ENCODE measurements around the gene NEK4.
A peak's percentile ranks its signal among the peaks of the same experiment; 100 is the strongest.

The NEK4 gene
- total RNA-seq: 26.9 to 35.0 (median 29.6) reads per million in 3 donors

DNA sequence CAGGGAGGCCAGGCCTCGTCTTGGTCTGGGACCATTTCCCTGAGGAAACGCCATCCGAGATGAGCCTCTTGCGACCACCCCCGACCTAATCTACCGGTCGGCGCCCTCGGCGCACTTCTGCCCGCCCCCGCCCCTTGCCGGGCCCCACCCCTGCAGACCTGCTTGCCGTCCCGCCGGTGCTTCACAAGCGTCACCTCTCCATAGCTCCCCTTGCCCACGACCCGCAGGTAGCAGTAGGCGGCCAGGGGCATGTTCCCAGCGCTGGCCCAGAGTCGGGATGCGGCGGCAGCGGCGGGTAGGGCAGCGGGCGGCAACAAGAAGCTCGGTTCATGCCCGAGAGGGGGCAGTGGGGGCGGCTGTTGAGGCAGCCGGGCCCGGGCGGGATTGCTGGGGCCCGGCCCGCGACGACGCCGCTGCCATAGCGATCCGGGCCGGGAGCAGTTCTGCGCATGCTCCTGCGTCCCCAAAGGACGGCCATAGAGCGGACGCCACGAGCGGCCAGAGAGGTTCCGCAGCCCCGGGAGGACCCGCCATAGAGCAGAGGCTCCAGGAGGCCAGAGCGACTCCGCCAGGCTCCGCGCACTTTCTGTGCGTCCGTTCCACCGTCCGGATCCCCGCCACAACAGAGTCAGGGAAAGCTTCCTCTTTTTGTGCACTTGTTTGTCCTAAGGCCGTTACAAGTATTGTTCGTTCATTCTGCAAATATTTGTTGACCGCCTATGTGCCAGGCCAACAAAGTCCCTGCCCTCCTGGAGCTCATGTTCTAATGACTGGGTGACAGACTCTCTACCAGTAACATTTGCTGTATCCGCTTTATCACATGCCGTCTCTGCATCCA lies at the start of gene NEK4:
Gene NEK4 (minus strand): TSS at position 445 of the 838 bp plus-strand sequence. CDS start 194 bp downstream, at position 251.
- peak within 1 kb of the TSS; percentile 73 for H3K4me3 ChIP-seq (ENCODE audit: insufficient read depth, low read depth, low read length, poor library complexity, severe bottlenecking)
- H3K36me3 ChIP-seq (ENCODE audit: control insufficient read depth, insufficient read depth, low read length): peaks cover 1% of the 10 kb centered on the region
- DNase-seq: peak; percentile 53 to 70 (median 60)
- no peaks in the 10 kb centered on the region for H3K27me3 ChIP-seq (replicated peaks; ENCODE audit: control insufficient read depth, insufficient read depth, low read length, poor library complexity, severe bottlenecking)
- peaks cover 8% of the 10 kb centered on the region for H3K4me1 ChIP-seq (ENCODE audit: control insufficient read depth, insufficient read depth, low read length, poor library complexity, severe bottlenecking)
- peak within 1 kb of the TSS; percentile 68 for H3K27ac ChIP-seq (ENCODE audit: insufficient read depth, low read length, poor library complexity, severe bottlenecking)
- H3K9me3 ChIP-seq (ENCODE audit: control insufficient read depth, low read length): no peaks in the 10 kb centered on the region

DNA sequence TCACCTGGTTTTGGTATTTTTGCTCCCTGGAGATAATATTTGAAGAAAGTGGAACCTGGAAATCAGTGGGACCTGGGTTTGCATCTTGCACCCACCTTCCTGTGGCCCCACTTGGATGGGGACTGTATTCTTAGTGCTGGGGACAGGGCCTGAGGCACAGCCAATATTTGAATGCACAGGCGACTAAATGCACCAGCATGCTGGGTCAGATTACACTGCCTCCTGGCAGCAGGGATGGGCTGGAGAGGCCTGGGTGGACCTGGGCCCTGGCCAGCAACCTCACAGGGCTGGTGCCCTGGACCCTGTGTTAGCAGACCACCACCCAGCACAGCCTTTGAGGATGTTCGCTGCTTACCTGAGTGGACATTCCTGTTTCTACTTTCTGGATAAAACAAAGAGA lies 49.2 kb upstream of the NEK4 start:
- no peaks in the 10 kb centered on the region for H3K4me1 ChIP-seq (ENCODE audit: control insufficient read depth, insufficient read depth, low read length, poor library complexity, severe bottlenecking)
- no peaks in the 10 kb centered on the region for H3K27me3 ChIP-seq (replicated peaks; ENCODE audit: control insufficient read depth, insufficient read depth, low read length, poor library complexity, severe bottlenecking)
- no peaks in the 10 kb centered on the region for H3K9me3 ChIP-seq (ENCODE audit: control insufficient read depth, low read length)
- no peak overlapping the region for H3K27ac ChIP-seq (ENCODE audit: insufficient read depth, low read length, poor library complexity, severe bottlenecking)
- H3K4me3 ChIP-seq (ENCODE audit: insufficient read depth, low read depth, low read length, poor library complexity, severe bottlenecking): no peak overlapping the region
- DNase-seq: no peak
- no peaks in the 10 kb centered on the region for H3K36me3 ChIP-seq (ENCODE audit: control insufficient read depth, insufficient read depth, low read length)

DNA sequence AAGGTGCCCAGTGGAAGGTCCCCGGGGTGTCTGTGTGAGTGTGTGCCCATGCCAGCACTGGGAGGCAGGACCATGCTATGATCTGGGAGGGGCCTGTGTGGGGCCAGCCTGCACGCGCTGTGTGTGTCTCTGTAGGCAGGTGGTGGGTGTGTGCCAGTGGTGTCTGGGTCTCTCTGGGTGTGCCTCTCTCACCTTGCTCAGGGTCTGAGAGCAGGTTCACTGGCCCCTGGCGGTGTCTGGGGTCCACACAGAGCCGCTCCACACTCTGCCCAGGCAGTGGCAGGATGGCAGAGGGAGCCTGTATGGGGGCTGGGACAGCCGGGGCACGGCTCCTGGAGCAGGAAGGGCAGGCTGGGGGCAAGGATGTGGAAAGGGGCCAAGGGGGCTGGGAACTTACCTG lies 47.1 kb upstream of the NEK4 start:
- H3K27me3 ChIP-seq (replicated peaks; ENCODE audit: control insufficient read depth, insufficient read depth, low read length, poor library complexity, severe bottlenecking): no peaks in the 10 kb centered on the region
- no peak overlapping the region for H3K4me3 ChIP-seq (ENCODE audit: insufficient read depth, low read depth, low read length, poor library complexity, severe bottlenecking)
- no peaks in the 10 kb centered on the region for H3K36me3 ChIP-seq (ENCODE audit: control insufficient read depth, insufficient read depth, low read length)
- no peak overlapping the region for H3K27ac ChIP-seq (ENCODE audit: insufficient read depth, low read length, poor library complexity, severe bottlenecking)
- no peak for DNase-seq
- no peaks in the 10 kb centered on the region for H3K9me3 ChIP-seq (ENCODE audit: control insufficient read depth, low read length)
- no peaks in the 10 kb centered on the region for H3K4me1 ChIP-seq (ENCODE audit: control insufficient read depth, insufficient read depth, low read length, poor library complexity, severe bottlenecking)

DNA sequence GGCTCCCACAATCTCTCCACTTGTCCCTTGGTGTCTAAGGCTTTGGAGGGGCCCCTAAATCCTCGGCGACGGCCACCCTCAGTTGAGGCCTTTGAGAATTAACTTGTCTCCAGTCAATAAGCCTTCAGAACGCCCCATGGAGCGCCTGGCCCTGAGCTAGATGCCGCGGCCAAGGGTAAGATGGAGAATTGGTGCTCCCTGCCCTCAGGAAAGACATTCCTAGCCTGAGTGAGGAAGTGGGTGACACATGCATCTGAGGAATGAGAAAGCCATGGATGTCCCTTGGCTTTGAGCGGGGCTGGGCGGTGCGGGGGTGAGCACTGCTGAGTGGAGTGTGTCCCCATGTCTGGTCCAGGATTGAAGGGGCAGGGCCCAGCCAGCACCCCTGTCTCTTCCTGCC lies 46.5 kb upstream of the NEK4 start:
- Histone ChIP-seq H3K9me3 (ENCODE audit: control insufficient read depth, low read length) (no peaks in the 10 kb centered on the region), H3K4me3 (ENCODE audit: insufficient read depth, low read depth, low read length, poor library complexity, severe bottlenecking) (no peak overlapping the region), H3K27ac (ENCODE audit: insufficient read depth, low read length, poor library complexity, severe bottlenecking) (no peak overlapping the region), H3K36me3 (ENCODE audit: control insufficient read depth, insufficient read depth, low read length) (no peaks in the 10 kb centered on the region), H3K4me1 (ENCODE audit: control insufficient read depth, insufficient read depth, low read length, poor library complexity, severe bottlenecking) (no peaks in the 10 kb centered on the region), H3K27me3 (replicated peaks; ENCODE audit: control insufficient read depth, insufficient read depth, low read length, poor library complexity, severe bottlenecking) (no peaks in the 10 kb centered on the region)
- DNase-seq: no peak

DNA sequence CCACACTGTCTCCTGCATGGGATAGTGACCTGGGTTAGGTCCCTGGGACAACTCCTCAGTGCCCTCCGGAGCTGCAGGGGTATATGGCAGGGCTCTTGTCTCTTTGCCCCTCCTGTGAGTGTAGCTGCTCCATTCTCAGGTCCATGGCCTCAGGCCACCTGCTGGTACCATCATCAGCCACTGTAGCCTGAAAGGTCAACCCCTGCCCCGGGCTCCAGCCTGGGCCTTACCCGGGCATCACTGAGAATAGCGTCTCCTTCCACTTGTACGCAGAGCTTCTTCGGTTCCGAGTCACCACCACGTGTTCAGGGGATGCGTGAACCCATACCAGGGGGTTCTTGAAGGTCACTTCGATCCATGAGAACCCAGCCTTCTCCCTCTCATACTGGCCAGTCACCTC lies 45.9 kb upstream of the NEK4 start:
- Histone ChIP-seq H3K36me3 (ENCODE audit: control insufficient read depth, insufficient read depth, low read length) (no peaks in the 10 kb centered on the region), H3K27me3 (replicated peaks; ENCODE audit: control insufficient read depth, insufficient read depth, low read length, poor library complexity, severe bottlenecking) (no peaks in the 10 kb centered on the region), H3K4me3 (ENCODE audit: insufficient read depth, low read depth, low read length, poor library complexity, severe bottlenecking) (no peak overlapping the region), H3K9me3 (ENCODE audit: control insufficient read depth, low read length) (no peaks in the 10 kb centered on the region), H3K27ac (ENCODE audit: insufficient read depth, low read length, poor library complexity, severe bottlenecking) (no peak overlapping the region), H3K4me1 (ENCODE audit: control insufficient read depth, insufficient read depth, low read length, poor library complexity, severe bottlenecking) (no peaks in the 10 kb centered on the region)
- DNase-seq: no peak

DNA sequence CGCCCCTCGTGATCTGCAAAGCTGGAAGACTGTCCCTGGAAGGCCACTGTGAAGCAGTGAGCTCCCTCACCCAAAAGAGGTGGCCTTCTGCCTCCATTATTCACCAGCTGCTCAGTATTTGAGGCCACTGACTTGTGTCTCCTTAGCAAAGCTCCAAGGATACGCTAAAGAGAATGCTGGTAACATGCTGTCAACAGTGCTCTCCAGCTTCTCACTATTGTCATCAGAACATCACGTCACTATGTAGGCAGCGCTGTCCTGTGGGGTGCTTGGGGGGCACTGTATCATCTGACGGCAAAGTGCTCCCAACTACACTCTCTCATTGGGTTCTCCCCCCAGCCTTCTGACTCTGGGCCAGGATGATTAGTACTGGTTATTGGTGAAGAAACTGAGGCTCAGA lies 45.5 kb upstream of the NEK4 start:
- no peak for DNase-seq
- H3K27me3 ChIP-seq (replicated peaks; ENCODE audit: control insufficient read depth, insufficient read depth, low read length, poor library complexity, severe bottlenecking): no peaks in the 10 kb centered on the region
- H3K36me3 ChIP-seq (ENCODE audit: control insufficient read depth, insufficient read depth, low read length): no peaks in the 10 kb centered on the region
- no peaks in the 10 kb centered on the region for H3K9me3 ChIP-seq (ENCODE audit: control insufficient read depth, low read length)
- H3K4me3 ChIP-seq (ENCODE audit: insufficient read depth, low read depth, low read length, poor library complexity, severe bottlenecking): no peak overlapping the region
- no peaks in the 10 kb centered on the region for H3K4me1 ChIP-seq (ENCODE audit: control insufficient read depth, insufficient read depth, low read length, poor library complexity, severe bottlenecking)
- no peak overlapping the region for H3K27ac ChIP-seq (ENCODE audit: insufficient read depth, low read length, poor library complexity, severe bottlenecking)

DNA sequence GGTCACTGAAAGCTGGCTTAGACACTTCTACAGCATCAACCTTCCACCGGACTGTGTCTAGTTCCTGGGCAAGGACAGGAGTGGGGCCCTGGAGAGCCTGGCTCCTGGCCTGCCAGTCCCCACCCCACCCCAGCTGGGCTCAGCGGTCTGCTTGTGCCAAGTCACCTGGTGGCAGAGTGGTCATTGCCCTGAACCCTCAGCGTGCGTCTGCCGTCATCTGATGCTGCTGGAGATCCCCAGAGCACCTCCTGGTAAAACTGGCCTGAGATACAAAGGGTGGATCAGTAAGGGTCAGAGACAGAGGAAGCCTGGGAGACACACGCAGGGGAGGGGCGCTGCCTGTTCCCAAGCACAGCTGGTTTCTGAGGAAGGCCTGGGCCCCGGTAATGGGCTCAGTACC lies 43.1 kb upstream of the NEK4 start:
- Histone ChIP-seq H3K27ac (ENCODE audit: insufficient read depth, low read length, poor library complexity, severe bottlenecking) (no peak overlapping the region), H3K4me1 (ENCODE audit: control insufficient read depth, insufficient read depth, low read length, poor library complexity, severe bottlenecking) (no peaks in the 10 kb centered on the region), H3K4me3 (ENCODE audit: insufficient read depth, low read depth, low read length, poor library complexity, severe bottlenecking) (no peak overlapping the region), H3K36me3 (ENCODE audit: control insufficient read depth, insufficient read depth, low read length) (no peaks in the 10 kb centered on the region), H3K27me3 (replicated peaks; ENCODE audit: control insufficient read depth, insufficient read depth, low read length, poor library complexity, severe bottlenecking) (no peaks in the 10 kb centered on the region), H3K9me3 (ENCODE audit: control insufficient read depth, low read length) (no peaks in the 10 kb centered on the region)
- no peak for DNase-seq

DNA sequence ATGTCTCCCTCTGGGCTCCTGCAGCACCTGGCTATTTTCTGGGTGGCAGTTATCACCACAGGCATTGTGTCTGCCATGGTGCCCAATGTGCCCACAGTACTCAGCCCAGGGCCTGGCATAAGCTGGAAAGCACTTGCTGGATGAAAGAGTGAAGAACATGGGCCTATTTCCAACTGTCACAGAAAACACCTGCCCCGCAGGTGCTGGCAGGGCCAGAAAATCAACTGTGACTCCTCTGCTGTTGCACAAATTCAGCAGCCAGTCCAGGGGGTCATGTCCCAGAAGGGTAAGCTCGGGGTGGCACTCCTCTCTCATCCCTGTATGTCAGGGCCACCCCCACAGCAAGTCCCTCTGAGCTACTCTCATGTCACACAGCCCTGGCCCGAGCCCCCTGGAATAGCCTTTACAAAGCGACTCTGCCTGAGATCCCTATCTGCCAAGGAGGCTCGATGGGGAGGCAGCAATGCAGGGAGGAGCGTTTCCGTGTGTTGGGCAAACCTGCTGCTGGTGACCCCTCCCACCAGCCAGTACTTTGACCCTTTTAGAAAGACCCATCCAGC lies 40.8 kb upstream of the NEK4 start:
- H3K4me1 ChIP-seq (ENCODE audit: control insufficient read depth, insufficient read depth, low read length, poor library complexity, severe bottlenecking): no peaks in the 10 kb centered on the region
- H3K27me3 ChIP-seq (replicated peaks; ENCODE audit: control insufficient read depth, insufficient read depth, low read length, poor library complexity, severe bottlenecking): no peaks in the 10 kb centered on the region
- DNase-seq: no peak
- H3K4me3 ChIP-seq (ENCODE audit: insufficient read depth, low read depth, low read length, poor library complexity, severe bottlenecking): no peak overlapping the region
- H3K27ac ChIP-seq (ENCODE audit: insufficient read depth, low read length, poor library complexity, severe bottlenecking): no peak overlapping the region
- no peaks in the 10 kb centered on the region for H3K36me3 ChIP-seq (ENCODE audit: control insufficient read depth, insufficient read depth, low read length)
- no peaks in the 10 kb centered on the region for H3K9me3 ChIP-seq (ENCODE audit: control insufficient read depth, low read length)

DNA sequence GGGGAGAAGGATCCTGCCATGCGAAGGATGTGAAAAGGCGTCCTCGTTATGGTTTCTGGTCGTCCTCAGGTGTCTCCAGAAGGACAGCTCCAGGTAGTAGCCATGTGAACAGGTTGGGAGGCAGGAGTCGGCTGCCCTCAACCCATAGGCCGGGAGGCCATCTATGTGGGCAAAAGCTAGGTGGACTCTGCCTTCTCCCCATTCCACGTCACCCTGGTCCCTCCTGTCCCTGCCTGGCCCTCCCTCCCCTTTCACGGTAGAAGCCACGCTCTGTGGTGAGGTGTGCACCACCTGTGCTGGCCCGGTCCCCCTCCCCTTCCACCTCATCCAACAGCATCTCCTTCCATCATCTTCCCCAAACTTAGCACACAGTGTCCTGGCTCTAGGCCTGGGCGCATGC lies 40.2 kb upstream of the NEK4 start:
- Histone ChIP-seq H3K36me3 (ENCODE audit: control insufficient read depth, insufficient read depth, low read length) (no peaks in the 10 kb centered on the region), H3K27ac (ENCODE audit: insufficient read depth, low read length, poor library complexity, severe bottlenecking) (no peak overlapping the region), H3K4me1 (ENCODE audit: control insufficient read depth, insufficient read depth, low read length, poor library complexity, severe bottlenecking) (no peaks in the 10 kb centered on the region), H3K4me3 (ENCODE audit: insufficient read depth, low read depth, low read length, poor library complexity, severe bottlenecking) (no peak overlapping the region), H3K27me3 (replicated peaks; ENCODE audit: control insufficient read depth, insufficient read depth, low read length, poor library complexity, severe bottlenecking) (no peaks in the 10 kb centered on the region), H3K9me3 (ENCODE audit: control insufficient read depth, low read length) (no peaks in the 10 kb centered on the region)
- no peak for DNase-seq

DNA sequence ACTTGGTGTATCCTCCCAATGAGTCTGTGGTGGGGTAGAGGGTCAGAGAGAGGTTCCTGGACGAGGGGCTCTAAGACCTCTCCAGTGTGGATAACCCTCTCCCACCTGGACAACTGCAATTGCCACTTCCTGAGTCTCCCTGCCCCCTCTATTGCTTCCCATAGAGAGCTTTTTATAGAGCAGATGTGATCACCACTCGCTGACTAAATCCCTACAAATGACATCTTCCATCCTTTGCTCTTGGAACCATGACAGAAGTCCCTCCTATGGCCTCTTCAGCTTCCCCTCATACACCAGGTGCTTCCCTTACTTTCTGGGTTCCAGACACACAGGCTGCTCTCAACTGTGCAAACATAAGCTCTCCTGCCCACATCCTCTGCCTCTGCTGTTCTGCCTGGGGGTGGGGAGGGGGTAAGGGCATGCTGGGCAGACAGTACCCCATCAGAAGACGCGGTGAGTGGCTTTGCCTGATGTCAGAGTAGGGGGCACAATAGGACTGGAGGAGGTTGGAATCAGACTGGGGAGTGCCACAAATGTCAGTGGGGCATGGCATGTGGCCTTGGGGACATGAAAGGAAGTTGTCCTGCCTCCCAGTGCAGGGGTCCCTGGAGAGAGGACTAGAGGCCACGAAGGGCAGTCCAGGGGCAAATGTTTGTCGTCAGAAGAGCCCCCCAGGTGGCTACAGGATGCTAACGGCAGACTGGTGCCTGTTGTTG lies 39.1 kb upstream of the NEK4 start:
- DNase-seq: no peak
- no peak overlapping the region for H3K4me3 ChIP-seq (ENCODE audit: insufficient read depth, low read depth, low read length, poor library complexity, severe bottlenecking)
- no peaks in the 10 kb centered on the region for H3K36me3 ChIP-seq (ENCODE audit: control insufficient read depth, insufficient read depth, low read length)
- no peak overlapping the region for H3K27ac ChIP-seq (ENCODE audit: insufficient read depth, low read length, poor library complexity, severe bottlenecking)
- H3K27me3 ChIP-seq (replicated peaks; ENCODE audit: control insufficient read depth, insufficient read depth, low read length, poor library complexity, severe bottlenecking): no peaks in the 10 kb centered on the region
- H3K9me3 ChIP-seq (ENCODE audit: control insufficient read depth, low read length): no peaks in the 10 kb centered on the region
- no peaks in the 10 kb centered on the region for H3K4me1 ChIP-seq (ENCODE audit: control insufficient read depth, insufficient read depth, low read length, poor library complexity, severe bottlenecking)

All from effector memory CD4-positive, alpha-beta T cell (primary cell).